H1 (cell line): ENCODE data around the gene BRSK2. TPM values are rescaled to one million over a fixed set of nuclear protein-coding genes. Genes with fewer than 3 reads are reported as not detected.

ENCODE experiments used
- CTCF ChIA-PET: fragments of 300-600 bp; sonication (Branson Sonifier 250); formaldehyde crosslinking; loops from one replicate; lab custom pipeline; 2021; ENCODE audit not compliant: partially characterized antibody; lab: Charles Lee
- POLR2A ChIA-PET: fragments of 300-600 bp; sonication (Branson Sonifier 250); formaldehyde crosslinking; loops from one replicate; lab custom pipeline; 2021; ENCODE audit warnings: inconsistent platforms; ENCODE audit not compliant: partially characterized antibody; lab: Charles Lee
- DNase-seq, 2 experiments: peaks; one replicate each; pipeline versions ENCODE4 v3.0.0 to v3.0.0-alpha.2; 2010 to 2022; ENCODE audit warnings: low spot score in 2 of 2, low read depth in 1 of 2, mixed read lengths in 1 of 2
- FAIRE-seq: peaks from 2 replicates; lab custom pipeline; 2011; peaks lifted over from hg19 to GRCh38; lab: Jason Lieb, UNC
- H2AFZ ChIP-seq: 2 replicates; pipeline ENCODE4 v1.8.1; 2012; ENCODE audit warnings: low read length, inconsistent platforms
- H2AK5ac ChIP-seq: 2 replicates; pipeline ENCODE4 v1.6.1; 2013; ENCODE audit warnings: low read depth, low read length
- H2BK120ac ChIP-seq: replicated peaks from 2 replicates; pipeline ENCODE3; 2013; ENCODE audit warnings: low read depth, low read length, inconsistent platforms
- H2BK12ac ChIP-seq: 2 replicates; pipeline ENCODE4 v1.6.1; 2013; ENCODE audit warnings: low read depth, low read length
- H2BK15ac ChIP-seq: 2 replicates; pipeline ENCODE4 v1.6.1; 2013; ENCODE audit warnings: low read length
- H2BK20ac ChIP-seq: 2 replicates; pipeline ENCODE4 v1.6.1; 2013; ENCODE audit warnings: low read length
- H2BK5ac ChIP-seq: 2 replicates; pipeline ENCODE4 v1.6.1; 2013; ENCODE audit warnings: low read depth, low read length
- H3K14ac ChIP-seq: 2 replicates; pipeline ENCODE4 v1.6.1; 2013; ENCODE audit warnings: inconsistent platforms; ENCODE audit not compliant: insufficient read length
- H3K18ac ChIP-seq: 2 replicates; pipeline ENCODE4 v1.6.1; 2013; ENCODE audit warnings: low read length; ENCODE audit errors: extremely low read depth
- H3K23ac ChIP-seq: 2 replicates; pipeline ENCODE4 v1.6.1; 2013; ENCODE audit warnings: inconsistent platforms; ENCODE audit not compliant: insufficient read length
- H3K23me2 ChIP-seq: 2 replicates; pipeline ENCODE4 v1.6.1; 2013; ENCODE audit warnings: low read depth, low read length
- H3K27ac ChIP-seq: 2 replicates; pipeline ENCODE4 v1.6.1; 2011; ENCODE audit warnings: low read depth, low read length, inconsistent platforms
- H3K27me3 ChIP-seq, 4 experiments: replicated peaks in 1 of 4; 1 replicate in 1 of 4; 2 replicates in 3 of 4; pipeline versions ENCODE4 v1.6.1 to v1.8.1; 2011 to 2013; ENCODE audit warnings: low read length in 3 of 4, mild to moderate bottlenecking in 3 of 4, inconsistent platforms in 2 of 4, mixed read lengths in 2 of 4, moderate library complexity in 1 of 4; ENCODE audit not compliant: control insufficient read depth in 3 of 4, insufficient read depth in 3 of 4; ENCODE audit errors: extremely low read depth in 1 of 4
- H3K36me3 ChIP-seq, 4 experiments: 2 replicates each; pipeline versions ENCODE4 v1.6.1 to v1.8.1; 2011 to 2013; ENCODE audit warnings: mild to moderate bottlenecking in 4 of 4, low read length in 3 of 4, moderate library complexity in 2 of 4, control low read depth in 1 of 4, inconsistent platforms in 1 of 4; ENCODE audit not compliant: insufficient read depth in 4 of 4, control insufficient read depth in 2 of 4
- H3K4ac ChIP-seq: replicated peaks from 2 replicates; pipeline ENCODE3; 2013; ENCODE audit warnings: low read length, low read depth, mixed read lengths, inconsistent platforms; ENCODE audit not compliant: insufficient read length
- H3K4me1 ChIP-seq, 4 experiments: replicated peaks in 1 of 4; 1 replicate in 1 of 4; 2 replicates in 3 of 4; pipeline versions ENCODE4 v1.6.1 to v1.8.1; 2011 to 2013; ENCODE audit warnings: low read length in 3 of 4, inconsistent platforms in 2 of 4, mixed read lengths in 1 of 4; ENCODE audit not compliant: insufficient read depth in 4 of 4, control insufficient read depth in 3 of 4
- H3K4me2 ChIP-seq, 2 experiments: 2 replicates each; pipeline versions ENCODE4 v1.6.1 to v1.8.1; 2011 to 2013; ENCODE audit warnings: low read depth in 2 of 2, low read length in 2 of 2, control low read depth in 1 of 2, inconsistent platforms in 1 of 2, mild to moderate bottlenecking in 1 of 2; ENCODE audit not compliant: insufficient read depth in 1 of 2
- H3K4me3 ChIP-seq, 4 experiments: fragments of 200-600, 300-600 bp in 1 of 4; sonication (generic), shearing (Covaris generic), sonication (Bioruptor Twin) in 1 of 4; 2 replicates each; pipeline versions ENCODE4 v1.5.1 to v1.8.1; 2011 to 2016; ENCODE audit warnings: low read length in 4 of 4, low read depth in 3 of 4, control low read depth in 2 of 4, inconsistent platforms in 2 of 4, mild to moderate bottlenecking in 2 of 4, mixed read lengths in 1 of 4, moderate library complexity in 1 of 4; ENCODE audit not compliant: insufficient read depth in 2 of 4; ENCODE audit errors: extremely low read depth in 1 of 4
- H3K56ac ChIP-seq: replicated peaks from 2 replicates; pipeline ENCODE3; 2013; ENCODE audit warnings: low read depth, mild to moderate bottlenecking, mixed read lengths, low read length, inconsistent platforms; ENCODE audit not compliant: insufficient read length
- H3K79me1 ChIP-seq: 2 replicates; pipeline ENCODE4 v1.6.1; 2013; ENCODE audit warnings: low read depth, low read length, control low read depth
- H3K79me2 ChIP-seq, 2 experiments: 2 replicates each; pipeline versions ENCODE4 v1.6.1 to v1.8.1; 2012 to 2013; ENCODE audit warnings: low read length in 2 of 2, mild to moderate bottlenecking in 2 of 2, inconsistent platforms in 1 of 2; ENCODE audit not compliant: insufficient read depth in 2 of 2, control insufficient read depth in 1 of 2
- H3K9ac ChIP-seq, 4 experiments: replicated peaks in 1 of 4; 1 replicate in 1 of 4; 2 replicates in 3 of 4; pipeline versions ENCODE4 v1.6.1 to v1.8.1; 2011 to 2013; ENCODE audit warnings: low read depth in 3 of 4, low read length in 3 of 4, control low read depth in 2 of 4, mild to moderate bottlenecking in 2 of 4, moderate library complexity in 2 of 4, inconsistent platforms in 1 of 4; ENCODE audit errors: extremely low read depth in 1 of 4
- H3K9me3 ChIP-seq, 2 experiments: 2 replicates each; pipeline versions ENCODE4 v1.6.1 to v1.8.1; 2012 to 2013; ENCODE audit warnings: mild to moderate bottlenecking in 2 of 2, moderate library complexity in 2 of 2, control low read depth in 1 of 2, inconsistent platforms in 1 of 2, low read depth in 1 of 2, low read length in 1 of 2, mixed read lengths in 1 of 2; ENCODE audit not compliant: insufficient read depth in 2 of 2
- H4K20me1 ChIP-seq, 2 experiments: replicated peaks in 1 of 2; 2 replicates each; pipeline versions ENCODE3 to v1.8.1; 2011 to 2013; ENCODE audit warnings: inconsistent platforms in 2 of 2, low read length in 2 of 2, mild to moderate bottlenecking in 1 of 2; ENCODE audit not compliant: insufficient read depth in 2 of 2, control insufficient read depth in 1 of 2
- H4K5ac ChIP-seq: 2 replicates; pipeline ENCODE4 v1.6.1; 2013; ENCODE audit warnings: low read length, low read depth, mixed read lengths, inconsistent platforms; ENCODE audit not compliant: insufficient read length
- H4K8ac ChIP-seq: 2 replicates; pipeline ENCODE4 v1.8.0; 2013; ENCODE audit warnings: mild to moderate bottlenecking, moderate library complexity, low read length, inconsistent platforms; ENCODE audit not compliant: insufficient read depth; ENCODE audit errors: extremely low read depth
- H4K91ac ChIP-seq: replicated peaks from 2 replicates; pipeline ENCODE3; 2013; ENCODE audit warnings: low read length, mixed read lengths, inconsistent platforms; ENCODE audit not compliant: insufficient read length
- BRCA1 ChIP-seq: IDR thresholded peaks from 2 replicates; pipeline ENCODE4 v1.6.1; 2012; ENCODE audit warnings: low read depth, low read length, improper control_type of control experiment
- CTBP2 ChIP-seq: IDR thresholded peaks from 2 replicates; pipeline ENCODE4 v1.7.0; 2011; ENCODE audit warnings: borderline replicate concordance, mild to moderate bottlenecking, moderate library complexity, mixed read lengths, low read length; ENCODE audit not compliant: insufficient read depth, insufficient read length
- CTCF ChIP-seq, 3 experiments: IDR thresholded peaks; 1 replicate in 2 of 3; 2 replicates in 1 of 3; pipeline versions ENCODE4 v1.5.1 to v1.6.1; 2011; ENCODE audit warnings: low read length in 3 of 3, mild to moderate bottlenecking in 3 of 3, inconsistent platforms in 2 of 3, low read depth in 1 of 3, moderate library complexity in 1 of 3; ENCODE audit not compliant: insufficient read depth in 1 of 3; ENCODE audit errors: control extremely low read depth in 1 of 3
- KDM1A ChIP-seq: fragments of 200-600, 300-600 bp; sonication (generic); IDR thresholded peaks from 2 replicates; pipeline ENCODE4 v1.7.1; 2016; ENCODE audit warnings: mild to moderate bottlenecking, low read length, borderline replicate concordance
- POU5F1 ChIP-seq: IDR thresholded peaks from 2 replicates; pipeline ENCODE4 v1.6.1; 2011; ENCODE audit warnings: low read depth, mild to moderate bottlenecking, low read length, moderate library complexity
- SIRT6 ChIP-seq: IDR thresholded peaks from one replicate; pipeline ENCODE4 v1.7.1; 2012; ENCODE audit warnings: low read length, inconsistent platforms
- SP1 ChIP-seq: IDR thresholded peaks from 2 replicates; pipeline ENCODE4 v1.6.1; 2011; ENCODE audit warnings: low read depth, low read length
- TAF1 ChIP-seq: IDR thresholded peaks from 2 replicates; pipeline ENCODE4 v1.6.1; 2011; ENCODE audit warnings: mild to moderate bottlenecking, low read depth, low read length
- WGBS, 2 experiments: shearing (Covaris generic) in 1 of 2; methylation state at CpG; one replicate each; pipeline versions ENCODE4 v1.1.6 to v1.1.7; 2013 to 2015; ENCODE audit warnings: low lambda C conversion rate in 2 of 2, mixed read lengths in 2 of 2, inconsistent platforms in 1 of 2, low coverage in 1 of 2, missing lambda C conversion rate in 1 of 2; ENCODE audit not compliant: insufficient replicate concordance in 2 of 2, insufficient coverage in 1 of 2, insufficient read length in 1 of 2; ENCODE audit errors: extremely low coverage in 1 of 2, missing lambda C conversion rate in 1 of 2; 5-methylcytosine and 5-hydroxymethylcytosine counted together
- polyA plus RNA-seq, 7 experiments: library from polyadenylated mRNA; depleted of rRNA in 3 of 7; stranded (reverse) in 5 of 7; unstranded in 2 of 7; fragments of >200 nt in 5 of 7; fragments of 200-250 nt in 2 of 7; gene quantifications; 1 replicate in 5 of 7; 2 replicates in 1 of 7; 4 replicates in 1 of 7; pipeline versions ENCODE4 v1.2.1 to v1.2.3, GENCODE V29; 2011 to 2013; ENCODE audit warnings: missing spikeins in 2 of 7, mixed read lengths in 2 of 7
- total RNA-seq: library from RNA; stranded (reverse); fragmentation: NEBNext Ultra II Directional; extraction: Animal tissue kit (Norgen Biotek cat#: 25700); gene quantifications from 2 replicates; pipeline ENCODE4 v1.2.1, GENCODE V29; 2021

Gene BRSK2
- total and polyA plus RNA-seq, 2 of the 8 experiments (the other 6 are each of a cell fraction or from before 2014, with no cell fraction given): 17.3 to 27.1 TPM

GRCh38 chr11:1469911-1470680 lies 80.4 kb downstream of the BRSK2 start:
- Histone ChIP-seq H3K36me3 (peaks cover 0 to 3% (median 0%) of the 10 kb centered on the region in 4 experiments; a peak in 1 of 8 replicates), H3K27ac (no peak overlapping the region), H3K4me2 (no peak overlapping the region), H2BK120ac (no peak overlapping the region), H3K9me3 (no peaks in the 10 kb centered on the region), H3K23me2 (no peaks in the 10 kb centered on the region; the same call in 1 of the 2 replicates), H4K8ac (no peak overlapping the region), H3K79me1 (no peaks in the 10 kb centered on the region), H2AK5ac (no peak overlapping the region), H4K91ac (no peak overlapping the region), H2BK12ac (no peak overlapping the region), H4K20me1 (peaks cover 0 to 5% of the 10 kb centered on the region in 2 experiments), H3K18ac (no peak overlapping the region), H3K4ac (no peak overlapping the region), H4K5ac (no peak overlapping the region), H3K79me2 (no peaks in the 10 kb centered on the region), H3K4me3 (no peak overlapping the region), H3K14ac (no peak overlapping the region), H2BK5ac (no peak overlapping the region), H3K4me1 (no peaks in the 10 kb centered on the region; a peak in 1 of 7 replicates), H3K27me3 (no peaks in the 10 kb centered on the region), H2AFZ (no peak overlapping the region), H2BK20ac (no peak overlapping the region), H3K9ac (no peak overlapping the region), H3K23ac (no peak overlapping the region), H2BK15ac (no peak overlapping the region), H3K56ac (no peak overlapping the region)
- no peak for DNase-seq
- FAIRE-seq: no peak
- ChIA-PET CTCF (interaction anchor here (0.7 to 1.8 kb wide), 5 partner anchors 12 to 30 kb away, joined by 3 to 7 read pairs (median 3); no protein-coding TSS in a partner anchor), POLR2A (interaction anchor here (0.9 kb wide), 1 partner anchor 29 kb away, joined by 3 read pairs; no protein-coding TSS in a partner anchor)
- WGBS, 2 experiments: 96% methylated on average over 23 of the region's 35 CpGs; no CpG with 5 or more reads in 1 of the 2 experiments
- TF ChIP-seq KDM1A (no peak), TAF1 (no peak), SIRT6 (no peak), BRCA1 (no peak), CTCF (IDR thresholded peaks at IDR 0.05; ENCODE audit: control extremely low read depth in 1 of 3, insufficient read depth in 1 of 3, low read depth in 1 of 3, low read length in 3 of 3) (no peak), SP1 (no peak), POU5F1 (no peak), CTBP2 (no peak)
